GM23248 (cell line): ENCODE measurements around the gene TP53TG3B. TPM values are rescaled to one million over a fixed set of nuclear protein-coding genes. Genes with fewer than 3 reads are reported as not detected.

Source experiments
- polyA plus RNA-seq: library from polyadenylated mRNA; unstranded; fragments of >200 nt; fragmentation: Nextera tagmentation; extraction: Ambion mirVana; gene quantifications from 2 replicates; pipeline ENCODE4 v1.2.1, GENCODE V29; 2016
- small RNA-seq: library from RNA; depleted of rRNA; stranded (forward); fragments of <200 nt; gene quantifications from one replicate; pipeline ENCODE3, GENCODE V24; 2014; ENCODE audit warnings: low read depth, low replicate concordance
- total RNA-seq: library from RNA; depleted of rRNA; stranded (reverse); fragments of >200 nt; shearing (Covaris generic); gene quantifications from 2 replicates; pipeline ENCODE4 v1.2.3, GENCODE V29; 2014; rRNA removed

The TP53TG3B gene
- total and polyA plus RNA-seq, 2 experiments from 2014 or later = not detected

Small RNAs within 50 kb of the gene (small RNA-seq; reads per million reads assigned to genes)
- gene AC141257.3 (not detected), gene AC141257.4 (not detected)

Other genes with a start within 250 kb of the TP53TG3B start
- gene TP53TG3C, start 166.6 kb upstream of the TP53TG3B start, total RNA-seq = not detected in 2 replicates
- gene TP53TG3C, start 166.6 kb upstream of the TP53TG3B start, polyA plus RNA-seq = not detected in 2 replicates
- gene TP53TG3E, start 56.5 kb upstream of the TP53TG3B start, total RNA-seq = not detected in 2 replicates
- gene TP53TG3E, start 56.5 kb upstream of the TP53TG3B start, polyA plus RNA-seq = not detected in 2 replicates
- gene TP53TG3F, start 98.8 kb downstream of the TP53TG3B start, total RNA-seq = not detected in 2 replicates
- not detected in 2 replicates for gene TP53TG3F, start 98.8 kb downstream of the TP53TG3B start, polyA plus RNA-seq